OCI-LY3 (cell line): Measurements from ENCODE around the gene LRRTM2.

ENCODE experiments used
- H2AFZ ChIP-seq: fragments of 200-600, 300-600 bp; shearing (Covaris generic); 2 replicates; pipeline ENCODE4 v1.6.0; 2014; ENCODE audit warnings: antibody characterized with exemption, low read depth, low read length
- H3K27ac ChIP-seq: fragments of 200-600, 300-600 bp; sonication (generic); 2 replicates; pipeline ENCODE4 v1.5.1; 2014; ENCODE audit warnings: mild to moderate bottlenecking, low read length, moderate library complexity, mixed read lengths
- H3K27me3 ChIP-seq: fragments of 200-600, 300-600 bp; sonication (generic); 2 replicates; pipeline ENCODE4 v1.6.1; 2014; ENCODE audit warnings: low read depth, low read length, mixed read lengths
- H3K36me3 ChIP-seq: fragments of 200-600, 300-600 bp; sonication (generic); replicated peaks from 2 replicates; pipeline ENCODE3; 2014; ENCODE audit warnings: low read depth, low read length, mixed read lengths
- H3K4me1 ChIP-seq: fragments of 300-600, 200-600 bp; sonication (generic); 2 replicates; pipeline ENCODE4 v1.6.1; 2014; ENCODE audit warnings: low read length, mixed read lengths
- H3K4me2 ChIP-seq: fragments of 200-600, 300-600 bp; sonication (generic); 2 replicates; pipeline ENCODE4 v1.6.1; 2014; ENCODE audit warnings: low read length, mixed read lengths
- H3K4me3 ChIP-seq: fragments of 300-600, 200-600 bp; sonication (generic); 2 replicates; pipeline ENCODE4 v1.5.1; 2014; ENCODE audit warnings: antibody characterized with exemption, mild to moderate bottlenecking, low read length, moderate library complexity
- H3K79me2 ChIP-seq: fragments of 300-600, 200-600 bp; shearing (Covaris generic); 2 replicates; pipeline ENCODE4 v1.6.1; 2014; ENCODE audit warnings: mild to moderate bottlenecking, low read length, mixed read lengths
- H3K9ac ChIP-seq: fragments of 300-600, 200-600 bp; shearing (Covaris generic); 2 replicates; pipeline ENCODE4 v1.6.0; 2014; ENCODE audit warnings: mild to moderate bottlenecking, low read length, moderate library complexity
- H3K9me3 ChIP-seq: fragments of 200-600, 300-600 bp; shearing (Covaris generic); 2 replicates; pipeline ENCODE4 v1.6.1; 2014; ENCODE audit warnings: low read length, mixed read lengths; ENCODE audit not compliant: insufficient read depth
- H4K20me1 ChIP-seq: fragments of 200-600, 300-600 bp; sonication (generic); 2 replicates; pipeline ENCODE4 v1.6.1; 2016; ENCODE audit warnings: low read length, mixed read lengths; ENCODE audit not compliant: insufficient read depth
- CTCF ChIP-seq: fragments of 200-600, 300-600 bp; sonication (generic); IDR thresholded peaks from 2 replicates; pipeline ENCODE4 v1.5.1; 2014; ENCODE audit warnings: antibody characterized with exemption, low read length, low read depth
- EZH2phosphoT487 ChIP-seq: fragments of 200-600 bp; shearing (Covaris generic); IDR thresholded peaks from 2 replicates; pipeline ENCODE4 v1.6.1; 2018; ENCODE audit warnings: antibody characterized with exemption, mixed run types, low read depth

LRRTM2 gene

GRCh38 chr5:138911441-138911840 is 36.3 kb upstream of the LRRTM2 start:
- Histone ChIP-seq H3K4me1 (no peaks in the 10 kb centered on the region), H3K27ac (no peak overlapping the region), H3K36me3 (no peaks in the 10 kb centered on the region), H3K79me2 (no peaks in the 10 kb centered on the region), H3K27me3 (no peaks in the 10 kb centered on the region), H3K9me3 (no peaks in the 10 kb centered on the region), H3K9ac (no peak overlapping the region), H4K20me1 (no peaks in the 10 kb centered on the region), H3K4me3 (no peak overlapping the region), H3K4me2 (no peak overlapping the region), H2AFZ (no peak overlapping the region)
- TF ChIP-seq EZH2phosphoT487: no peak
- TF ChIP-seq CTCF: no peak

GRCh38 chr5:138910546-138911185 is 35.5 kb upstream of the LRRTM2 start:
- Histone ChIP-seq H4K20me1 (no peaks in the 10 kb centered on the region), H2AFZ (no peak overlapping the region), H3K4me1 (no peaks in the 10 kb centered on the region), H3K9me3 (no peaks in the 10 kb centered on the region), H3K27ac (no peak overlapping the region), H3K27me3 (no peaks in the 10 kb centered on the region), H3K79me2 (no peaks in the 10 kb centered on the region), H3K4me2 (no peak overlapping the region), H3K4me3 (no peak overlapping the region), H3K9ac (no peak overlapping the region), H3K36me3 (no peaks in the 10 kb centered on the region)
- TF ChIP-seq CTCF (no peak), EZH2phosphoT487 (no peak)

- Histone ChIP-seq H3K27me3 (no peaks in the 10 kb centered on the region), H3K79me2 (no peaks in the 10 kb centered on the region), H3K9me3 (no peaks in the 10 kb centered on the region), H3K27ac (no peak overlapping the region), H2AFZ (no peak overlapping the region), H3K4me2 (no peak overlapping the region), H3K4me1 (no peaks in the 10 kb centered on the region), H4K20me1 (no peaks in the 10 kb centered on the region), H3K36me3 (no peaks in the 10 kb centered on the region), H3K4me3 (no peak overlapping the region), H3K9ac (no peak overlapping the region)
- no peak for TF ChIP-seq CTCF
These were observed 34.6 kb upstream of the LRRTM2 start for GRCh38 chr5:138909734-138910133.

GRCh38 chr5:138905541-138905940 is 30.4 kb upstream of the LRRTM2 start:
- Histone ChIP-seq H2AFZ (no peak overlapping the region), H3K27ac (no peak overlapping the region), H3K4me1 (no peaks in the 10 kb centered on the region), H3K4me3 (no peak overlapping the region), H3K9me3 (no peaks in the 10 kb centered on the region), H3K79me2 (no peaks in the 10 kb centered on the region), H3K27me3 (no peaks in the 10 kb centered on the region), H3K9ac (no peak overlapping the region), H4K20me1 (no peaks in the 10 kb centered on the region), H3K36me3 (no peaks in the 10 kb centered on the region), H3K4me2 (no peak overlapping the region)
- TF ChIP-seq EZH2phosphoT487: no peak
- TF ChIP-seq CTCF: no peak
